HG03045 (cell line): ENCODE measurements around the gene STK32C.
"Not testable (repeated sequence)": the region's sequence is repeated elsewhere in the genome, so short reads cannot be mapped to it uniquely, and the experiment has no call there.

Experiments used
- ATAC-seq: cut with Tn5 transposase; IDR thresholded peaks from one replicate; pipeline ENCODE4 v1.9.1; 2021; ENCODE audit warnings: mild to moderate bottlenecking, moderate library complexity; ENCODE audit not compliant: unreplicated experiment

STK32C gene

DNA sequence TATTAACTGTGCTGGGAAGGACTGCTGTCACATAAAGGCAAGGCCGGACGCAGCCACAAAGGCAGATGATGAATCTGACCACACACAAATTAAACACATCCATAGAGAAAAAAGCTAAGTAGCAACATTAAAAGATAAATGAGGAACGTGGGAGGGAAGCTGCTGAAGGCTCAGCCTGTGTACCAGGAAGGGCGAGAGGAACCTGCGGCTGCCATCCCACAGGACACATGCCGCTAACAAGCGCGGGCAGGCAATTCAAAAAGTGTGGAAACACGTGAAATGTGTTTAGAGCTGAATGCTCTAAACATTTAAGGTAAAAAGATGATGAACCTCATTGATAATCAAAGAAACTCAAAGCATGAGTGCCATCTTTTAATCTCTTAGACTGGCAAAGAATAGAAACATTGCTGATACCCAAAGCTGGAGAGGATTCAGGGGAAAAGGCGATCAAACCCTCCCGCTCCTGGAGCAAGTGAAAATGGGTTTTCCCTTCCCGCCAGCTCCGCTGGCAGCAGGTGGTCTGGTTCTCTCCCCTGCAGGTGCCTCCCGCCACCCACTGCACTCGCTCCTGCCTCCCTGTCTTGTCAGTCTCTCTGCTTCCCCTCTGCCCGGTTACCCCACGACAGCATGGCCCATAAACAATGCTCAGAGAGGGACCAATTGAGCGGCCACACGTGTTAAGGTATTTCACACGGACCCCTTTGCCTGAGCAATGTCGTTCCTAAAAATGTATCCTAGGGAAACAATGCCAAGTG, 4.2 kb downstream of the STK32C start:
- no peak for ATAC-seq

DNA sequence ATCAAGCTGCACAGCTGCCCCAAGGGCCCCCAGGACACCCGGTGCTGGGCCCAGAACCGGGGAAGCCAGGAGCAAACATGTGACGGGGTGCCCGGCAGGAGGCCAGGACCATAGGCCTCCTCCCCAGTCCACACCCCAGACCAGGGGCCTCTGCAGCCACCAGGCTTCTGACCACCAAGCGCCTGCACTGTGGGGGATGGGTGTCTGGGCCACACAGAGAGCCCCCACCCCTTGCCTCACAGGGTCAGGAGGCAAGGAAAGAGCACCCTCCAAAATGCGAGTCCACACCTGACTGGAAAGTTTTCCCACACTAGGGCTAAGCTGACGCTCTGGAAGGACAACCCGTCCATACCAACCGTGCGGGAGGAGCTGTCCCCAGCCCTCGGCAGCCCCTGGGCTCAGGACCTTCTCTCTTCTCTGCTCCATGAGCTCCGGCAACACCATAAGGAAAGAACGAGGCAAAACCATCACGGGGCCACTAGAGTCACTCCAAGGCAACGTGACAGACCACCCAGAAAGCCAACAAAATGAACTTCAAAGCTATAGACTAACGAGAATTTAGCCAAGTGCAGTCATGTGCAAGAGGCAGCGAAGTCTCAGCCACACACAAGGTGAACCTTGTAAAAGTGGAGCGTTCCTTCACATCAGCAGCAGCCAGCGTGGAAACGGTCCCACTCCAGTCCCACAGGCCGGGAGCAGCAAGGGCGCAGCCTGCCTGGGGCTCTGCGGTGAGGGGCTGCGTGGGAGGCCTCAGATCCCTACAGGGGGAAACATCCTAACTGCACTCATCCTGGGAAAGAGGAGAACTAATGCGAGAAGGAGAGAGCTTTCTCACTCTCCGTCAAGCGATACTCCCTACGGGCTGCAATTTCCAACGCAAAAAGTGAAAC, 5.1 kb downstream of the STK32C start:
- no peak for ATAC-seq

DNA sequence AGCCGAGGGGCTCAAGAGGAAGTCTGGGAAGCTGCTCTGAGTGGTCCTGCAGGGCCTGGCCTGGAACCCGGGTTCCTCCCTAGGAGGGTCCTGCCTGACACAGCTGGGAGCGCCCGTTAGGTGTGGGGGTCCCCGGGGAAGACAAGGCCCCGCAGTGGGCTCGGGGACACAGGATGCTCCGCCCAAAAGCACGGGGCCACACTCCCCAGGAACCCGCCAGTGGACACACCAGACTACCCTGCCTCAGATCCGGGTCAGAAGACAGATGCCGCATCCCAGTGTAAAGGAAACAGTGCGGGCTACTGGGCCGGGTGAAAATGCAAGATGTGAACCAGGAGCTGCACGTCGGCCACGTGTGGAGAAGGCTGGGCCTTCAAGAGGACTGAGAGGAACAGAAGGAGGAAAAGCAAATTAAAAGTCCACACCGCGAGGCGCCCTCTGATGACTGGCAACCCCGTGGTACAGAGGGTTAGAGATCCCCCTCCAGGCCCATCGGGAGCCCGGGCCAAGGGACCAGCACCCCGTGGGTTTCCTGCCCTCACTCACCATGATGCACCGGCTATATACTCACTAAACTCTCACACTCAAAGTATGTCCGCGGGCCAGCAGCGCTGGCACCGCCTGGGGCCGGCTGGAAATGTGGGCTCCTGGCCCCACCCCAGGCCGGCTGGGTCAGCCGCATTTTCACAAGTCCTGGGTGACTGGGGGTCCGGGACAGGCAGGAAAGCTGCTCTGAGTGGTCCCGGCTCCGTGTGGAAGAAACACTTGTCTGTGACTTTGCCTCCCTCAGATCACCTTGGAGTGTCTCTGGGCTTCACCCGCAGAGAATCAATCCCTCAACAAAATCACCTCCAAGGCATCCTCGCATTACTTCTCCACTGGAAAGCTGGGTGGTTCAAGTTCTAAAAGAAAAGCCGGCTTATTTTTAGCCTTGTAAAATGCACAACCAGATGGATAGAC, 6.1 kb downstream of the STK32C start:
- no peak for ATAC-seq

DNA sequence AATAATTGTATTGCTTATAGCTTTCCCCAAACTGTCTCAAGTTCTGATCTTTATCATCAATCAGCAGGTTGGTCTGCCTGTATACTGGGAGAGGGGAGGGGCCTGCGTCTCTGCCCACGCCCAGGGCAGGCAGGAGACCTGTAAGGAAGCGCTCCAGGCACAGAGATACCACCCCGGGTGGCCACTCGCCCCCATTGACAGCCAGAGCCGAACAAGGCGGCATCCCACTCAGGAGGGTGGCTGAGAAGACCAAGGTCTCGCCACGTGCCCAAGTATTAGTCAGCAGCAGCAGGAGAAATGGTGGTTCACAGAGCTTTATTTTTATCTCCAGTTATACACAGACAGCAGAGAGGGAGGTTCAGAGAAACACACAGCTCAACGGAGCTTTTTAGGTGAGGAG, 7.2 kb downstream of the STK32C start:
- ATAC-seq, result no peak

DNA sequence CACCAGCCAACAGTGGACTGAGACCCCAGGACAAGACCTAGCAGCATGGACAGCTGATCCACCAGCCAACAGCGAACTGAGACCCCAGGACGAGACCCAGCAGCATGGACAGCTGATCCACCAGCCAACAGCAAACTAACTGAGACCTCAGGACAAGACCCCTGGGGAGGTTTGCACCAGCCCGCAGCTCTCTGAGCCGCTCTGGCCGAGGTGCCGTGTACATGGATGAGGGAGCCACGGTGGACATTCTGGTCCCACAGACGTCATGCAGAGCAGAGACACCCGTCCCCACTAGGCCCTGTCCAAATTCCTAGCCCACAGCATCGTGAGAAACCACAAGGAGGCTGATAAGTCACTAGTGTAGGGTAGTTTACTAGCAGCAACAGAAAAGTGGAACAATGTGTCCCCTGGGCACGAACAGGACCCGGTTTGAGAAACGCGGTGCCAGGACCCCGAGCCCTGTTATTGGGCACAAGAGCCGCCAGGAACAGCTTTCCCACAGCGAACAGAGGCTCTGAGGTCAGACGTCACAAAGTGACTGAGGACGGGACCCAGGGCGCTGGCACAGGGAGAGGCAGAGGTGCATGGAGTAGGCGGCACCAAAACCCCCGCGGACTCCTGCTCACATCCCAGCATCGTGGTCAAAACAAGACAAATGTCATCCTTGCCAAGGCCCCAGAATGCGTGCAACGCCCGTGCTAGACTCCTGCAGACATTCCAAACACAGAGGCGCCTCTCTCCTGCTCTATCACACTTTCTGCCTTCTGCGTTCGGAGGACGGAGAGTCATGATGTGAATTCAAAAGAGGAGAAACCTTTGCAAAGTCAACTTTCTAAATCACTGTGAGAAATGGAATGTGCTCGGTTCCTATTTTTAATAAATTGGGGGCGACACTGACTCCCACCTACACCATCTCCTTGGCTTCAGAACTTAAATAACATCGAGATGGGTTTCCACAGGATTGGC, 8.1 kb downstream of the STK32C start:
- ATAC-seq, result no peak

DNA sequence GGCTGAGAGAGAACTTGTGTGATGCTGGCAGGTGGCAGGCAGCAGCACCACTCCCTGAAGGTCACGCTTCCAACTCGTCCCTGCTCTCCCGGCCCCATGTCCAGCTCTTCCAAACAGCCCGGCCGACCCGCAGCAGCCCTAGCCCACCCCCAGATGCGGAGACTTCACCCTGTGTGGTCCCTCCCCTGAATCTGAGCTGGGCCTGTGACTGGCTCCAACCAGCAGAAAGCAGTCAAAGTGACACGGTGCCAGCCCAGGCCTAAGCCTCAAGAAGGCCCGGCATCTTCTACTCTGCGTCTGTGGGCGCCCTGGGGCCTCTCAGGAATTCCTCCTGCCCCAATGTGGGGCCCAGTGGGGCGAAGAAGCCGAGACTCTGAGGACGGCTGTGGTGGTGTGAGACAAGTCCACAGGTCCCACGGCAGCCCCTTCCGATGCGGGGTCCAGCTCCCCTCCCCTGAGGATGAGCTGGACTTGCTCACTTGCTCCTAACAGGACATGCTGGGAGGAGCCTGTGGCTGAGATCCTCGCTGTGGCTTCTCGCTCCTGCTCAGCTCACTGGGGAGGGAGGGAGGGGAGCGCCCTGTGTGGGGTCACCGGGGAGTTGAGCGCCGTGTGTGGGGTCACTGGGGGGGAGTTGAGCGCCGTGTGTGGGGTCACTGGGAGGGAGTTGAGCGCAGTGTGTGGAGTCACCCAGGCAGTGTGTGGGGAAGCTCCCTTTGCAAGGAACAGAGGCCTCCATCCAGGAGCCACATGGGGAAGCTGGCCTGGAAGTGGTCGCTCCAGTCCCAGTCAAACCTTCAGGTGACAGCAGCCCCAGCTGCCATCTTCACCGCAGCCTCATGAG, 9.5 kb downstream of the STK32C start:
- no peak for ATAC-seq

DNA sequence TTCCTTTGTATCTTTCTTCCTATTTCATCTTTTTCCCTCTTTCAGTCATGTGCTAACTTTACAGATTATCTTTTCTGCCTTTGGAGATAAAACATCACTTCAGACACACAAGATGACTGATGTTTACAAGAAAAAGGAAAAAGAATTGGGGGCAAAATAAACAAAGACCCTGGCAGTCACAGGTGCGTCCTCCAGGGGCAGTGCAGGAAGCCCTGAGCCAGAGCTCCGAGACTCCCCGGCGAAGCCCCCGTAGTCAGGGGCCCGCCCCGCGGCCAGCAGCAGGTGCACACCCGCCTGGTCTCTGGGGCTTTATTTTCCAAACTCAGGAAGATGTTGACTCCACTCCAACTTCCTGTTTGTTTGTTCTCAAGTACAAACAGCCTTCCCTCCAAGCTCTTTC, 10.2 kb downstream of the STK32C start:
- no peak for ATAC-seq

DNA sequence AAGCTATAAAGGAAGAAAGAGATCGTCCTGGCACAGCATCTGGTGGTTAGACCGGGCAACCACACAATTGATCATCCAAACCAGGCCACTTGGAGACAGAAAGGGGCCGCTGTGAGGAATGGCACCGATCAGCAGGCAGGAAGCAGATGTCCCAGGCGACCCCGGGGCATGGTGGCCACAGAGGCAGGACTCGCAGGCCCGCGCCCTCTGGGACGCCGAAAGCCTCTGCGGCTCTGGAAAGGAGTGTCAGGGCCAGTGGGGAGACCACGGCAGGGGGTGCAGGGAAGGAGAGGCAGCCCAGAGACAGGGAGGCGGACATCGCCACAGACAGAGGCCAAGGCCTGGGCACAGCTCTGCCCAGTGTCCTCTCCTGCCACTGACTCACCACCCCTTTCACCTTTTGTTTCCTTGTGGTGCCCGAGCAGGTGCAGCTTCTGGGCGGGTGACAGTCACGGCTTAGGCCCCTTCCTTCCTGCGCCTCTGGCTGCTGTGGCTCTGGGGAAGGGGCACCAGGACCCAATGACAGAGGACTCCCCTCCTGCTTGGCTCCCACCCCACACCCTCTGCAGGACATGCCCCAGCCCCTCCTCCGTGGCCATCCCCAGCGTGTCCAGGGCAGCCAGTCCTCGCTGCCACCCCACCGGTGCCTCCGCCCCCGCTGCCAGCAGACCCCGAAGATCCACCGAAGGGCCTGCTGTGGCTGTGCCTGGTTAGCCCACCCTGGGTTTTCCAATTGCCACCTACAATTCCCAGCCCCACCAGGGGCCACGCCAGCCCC, 10.9 kb downstream of the STK32C start:
- no peak for ATAC-seq

DNA sequence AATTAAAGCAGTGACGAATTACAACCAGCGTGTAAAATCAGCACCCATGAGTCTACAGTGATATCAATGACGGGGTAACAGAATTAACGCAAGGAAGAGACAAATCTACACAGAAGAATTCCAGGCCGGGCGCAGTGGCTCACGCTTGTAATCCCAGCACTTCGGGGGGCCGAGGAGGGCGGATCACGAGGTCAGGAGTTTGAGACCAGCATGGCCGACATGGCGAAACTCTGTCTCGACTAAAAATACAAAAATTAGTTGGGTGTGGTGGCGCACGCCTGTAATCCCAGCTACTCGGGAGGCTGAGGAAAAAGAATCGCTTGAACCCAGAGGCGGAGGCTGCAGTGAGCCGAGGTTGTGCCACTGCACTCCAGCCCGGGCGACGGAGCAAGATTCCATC, 12.3 kb downstream of the STK32C start:
- not testable (repeated sequence) for ATAC-seq

DNA sequence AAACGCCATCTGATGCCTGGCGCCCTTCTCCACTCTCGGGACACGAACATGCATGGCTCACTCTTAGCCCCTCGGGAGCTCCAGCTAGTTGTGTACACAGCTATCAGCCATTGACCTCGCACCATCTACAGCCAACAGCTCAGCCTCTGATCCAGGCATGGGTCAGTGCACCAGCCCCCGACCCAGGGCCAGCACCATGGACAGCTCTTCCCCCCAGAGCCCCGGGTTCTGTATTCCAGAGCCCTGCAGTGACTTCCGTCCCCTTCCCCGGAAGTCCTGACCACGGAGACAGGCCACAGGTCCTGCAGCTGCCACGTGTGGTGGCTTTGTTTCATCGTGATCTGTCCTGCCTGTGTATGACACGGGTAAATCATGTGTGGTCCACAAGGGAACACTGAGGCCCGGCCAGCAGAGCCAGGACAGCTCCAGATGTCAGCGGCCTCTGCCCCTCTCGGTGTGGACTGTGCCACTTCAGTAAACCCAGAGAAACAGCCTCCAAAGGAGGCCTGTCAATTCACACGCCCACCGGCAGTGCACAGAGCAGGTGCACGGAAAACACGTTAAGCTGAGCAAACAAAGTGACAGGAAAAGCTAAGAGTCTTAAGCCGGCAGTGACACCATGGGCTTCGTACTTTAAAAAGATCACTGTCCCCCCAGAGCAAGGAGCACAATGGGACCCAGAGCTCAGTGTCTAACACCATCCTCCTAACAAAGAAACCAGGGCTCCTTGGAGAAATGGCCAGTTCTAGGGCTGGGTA, 13.0 kb downstream of the STK32C start:
- no peak for ATAC-seq

DNA sequence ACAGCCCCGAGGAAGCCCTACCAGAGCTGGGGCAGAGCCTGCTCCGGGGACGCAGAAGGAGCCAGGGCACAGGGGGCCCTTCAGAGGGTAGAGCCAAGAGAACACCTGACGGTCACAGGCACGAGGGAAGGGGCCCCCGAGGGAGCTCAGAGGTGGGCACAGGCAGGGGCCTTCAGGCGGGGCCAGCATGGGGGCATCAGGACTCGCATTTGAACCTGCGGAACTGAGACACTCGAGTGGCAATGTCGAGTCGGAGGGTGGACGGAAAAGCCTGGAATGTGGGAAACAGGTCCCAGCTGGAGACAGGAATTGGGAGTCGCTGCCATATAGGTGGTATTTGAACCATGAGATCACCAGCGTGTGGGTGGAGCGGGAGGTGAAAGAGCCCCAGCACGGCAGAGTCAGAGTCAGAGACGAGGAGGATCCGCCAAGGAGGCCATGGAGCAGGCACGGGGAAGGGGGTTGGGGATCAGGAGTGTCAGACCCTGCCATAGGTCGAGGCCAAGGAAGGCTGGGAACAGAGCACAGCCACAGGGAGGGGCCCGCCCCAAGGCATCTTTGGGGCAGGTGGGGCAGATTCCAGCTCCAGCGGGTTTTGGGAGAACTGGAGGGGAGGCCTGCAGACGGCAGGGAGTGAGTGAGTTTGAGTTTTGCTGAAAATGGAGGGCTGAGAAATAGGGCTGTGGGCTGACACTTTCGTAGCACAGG, 13.8 kb downstream of the STK32C start:
- ATAC-seq, result no peak

DNA sequence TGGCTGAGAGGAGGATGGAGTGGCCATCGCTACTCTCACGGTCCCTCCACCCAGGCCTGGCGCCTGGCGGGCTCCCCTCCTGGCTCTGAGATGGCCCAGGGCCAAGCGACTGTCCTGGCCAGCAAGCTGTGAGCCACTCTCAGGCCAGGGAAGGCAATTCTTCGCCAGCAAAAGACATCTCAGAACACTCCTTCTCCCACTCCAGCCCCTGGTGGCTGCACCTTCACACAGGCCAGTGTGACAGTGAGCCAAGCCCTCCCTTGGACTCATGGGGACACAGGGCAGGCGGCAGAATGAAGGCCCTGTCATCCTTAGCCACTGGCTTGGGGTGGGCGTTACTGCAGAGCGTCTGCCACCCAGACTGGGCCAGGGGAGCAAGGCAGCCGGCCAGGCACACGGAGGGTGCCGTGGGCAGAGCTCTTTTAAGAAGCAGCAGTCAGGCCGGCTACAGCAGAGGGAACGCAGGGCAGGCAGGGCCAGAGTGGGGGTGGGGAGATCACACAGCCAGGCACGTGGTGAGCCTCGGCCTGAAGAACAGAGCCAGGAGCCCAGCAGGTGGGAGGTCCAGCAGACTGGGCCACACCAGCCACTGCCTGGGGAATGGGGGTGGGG, 14.4 kb downstream of the STK32C start:
- ATAC-seq, result no peak

DNA sequence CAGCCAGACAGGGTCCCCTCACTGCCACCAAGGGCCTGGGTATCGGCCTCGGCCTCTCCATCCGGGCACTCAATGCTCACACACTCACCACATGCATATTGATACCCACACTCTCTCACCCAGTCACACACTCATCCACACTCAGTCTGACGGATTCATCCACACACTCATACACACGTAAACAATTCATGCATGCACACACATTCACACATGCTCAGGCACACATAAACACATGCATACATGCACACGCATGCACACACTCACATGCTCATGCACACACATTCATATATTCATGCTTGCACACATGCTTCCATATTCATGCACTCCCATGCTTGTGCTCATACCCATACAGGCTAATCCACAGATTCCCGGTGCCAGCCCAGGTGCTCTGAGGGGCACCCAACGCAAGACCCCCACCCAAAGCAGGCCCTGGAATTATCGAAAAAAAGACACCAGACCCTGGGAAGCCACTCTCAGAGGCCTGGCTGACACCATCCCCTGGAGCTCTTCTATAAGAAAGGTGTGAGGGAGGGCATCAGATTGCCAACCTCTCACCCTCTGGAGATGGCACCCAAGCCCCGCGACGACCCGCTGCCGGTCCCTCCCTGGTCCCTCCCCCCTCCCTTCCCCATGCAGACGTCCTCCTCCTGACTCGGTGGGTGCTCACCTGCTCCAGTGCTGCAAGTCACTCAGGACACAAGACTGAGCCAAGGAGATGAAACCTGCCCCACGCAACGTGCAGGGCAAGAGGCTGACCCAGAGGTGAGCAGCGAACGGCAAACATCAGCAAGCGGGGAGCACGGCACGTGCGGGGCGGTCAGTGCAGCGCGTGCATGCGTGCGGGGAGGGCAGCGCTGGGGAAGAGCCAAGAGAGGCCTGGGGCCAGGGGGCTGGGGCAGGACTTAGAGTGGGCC, 15.2 kb downstream of the STK32C start:
- ATAC-seq, result no peak

DNA sequence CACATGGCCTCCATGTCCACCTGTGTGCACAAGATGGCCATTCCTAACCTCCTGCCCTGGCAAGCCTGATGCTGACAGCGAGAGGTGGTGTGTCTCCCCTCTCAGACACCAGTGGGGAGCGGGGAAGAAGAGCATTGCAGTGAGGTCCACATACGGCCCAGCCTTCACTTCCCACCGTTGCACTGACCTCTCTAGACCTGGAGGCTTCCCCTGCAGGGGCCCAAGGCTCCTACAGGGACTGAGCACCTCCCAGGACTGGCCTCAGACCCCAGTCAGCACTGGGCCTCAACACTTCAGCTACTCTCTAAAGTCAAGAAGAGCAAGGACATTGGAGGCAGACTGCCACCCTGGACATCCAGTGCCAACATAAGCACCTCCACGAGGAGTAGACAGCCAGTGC, 15.9 kb downstream of the STK32C start:
- ATAC-seq, result no peak

DNA sequence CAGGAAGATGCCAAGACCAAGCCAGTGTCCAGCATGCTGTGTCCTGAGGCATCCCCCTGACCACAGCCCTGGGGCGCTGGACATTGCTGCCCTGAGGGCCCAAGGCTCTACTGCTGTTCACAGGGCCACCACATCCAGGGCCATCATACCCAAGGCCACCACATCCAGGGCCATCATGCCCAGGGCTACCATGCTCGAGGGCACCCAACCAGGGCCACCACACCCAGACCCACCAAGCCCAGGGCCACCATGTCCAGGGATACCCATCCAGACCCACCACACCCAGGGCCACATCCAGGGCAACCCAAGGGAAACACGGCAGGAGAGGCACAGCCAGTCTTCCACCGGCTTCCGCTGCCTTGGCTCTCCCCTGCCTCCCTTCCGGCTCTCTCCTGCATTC, 17.1 kb downstream of the STK32C start:
- ATAC-seq, result no peak
